ENCODE results near the gene CTSS.
"Not testable (repeated sequence)": the region's sequence is repeated elsewhere in the genome, so short reads cannot be mapped to it uniquely, and the experiment has no call there.

DNA sequence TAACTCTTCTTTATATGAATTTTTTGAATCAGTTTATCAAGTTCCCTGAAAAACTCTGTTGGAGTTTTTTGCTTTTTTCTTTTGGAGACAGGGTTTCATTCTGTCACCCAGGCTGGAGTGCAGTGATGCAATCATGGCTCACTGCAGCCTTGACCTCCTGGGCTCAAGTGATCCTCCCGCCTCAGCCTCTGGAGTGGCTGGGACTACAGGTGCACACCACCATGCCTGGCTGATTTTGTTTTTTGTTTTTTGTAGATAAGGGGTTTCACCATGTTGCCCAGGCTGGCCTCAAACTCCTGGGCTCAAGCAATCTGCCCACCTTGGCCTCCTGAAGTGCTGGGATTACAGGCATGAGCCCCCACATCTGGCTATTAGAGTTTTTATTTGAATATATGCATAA is 2.1 kb upstream of the CTSS start:
- TF ChIP-seq, protein P1, sequence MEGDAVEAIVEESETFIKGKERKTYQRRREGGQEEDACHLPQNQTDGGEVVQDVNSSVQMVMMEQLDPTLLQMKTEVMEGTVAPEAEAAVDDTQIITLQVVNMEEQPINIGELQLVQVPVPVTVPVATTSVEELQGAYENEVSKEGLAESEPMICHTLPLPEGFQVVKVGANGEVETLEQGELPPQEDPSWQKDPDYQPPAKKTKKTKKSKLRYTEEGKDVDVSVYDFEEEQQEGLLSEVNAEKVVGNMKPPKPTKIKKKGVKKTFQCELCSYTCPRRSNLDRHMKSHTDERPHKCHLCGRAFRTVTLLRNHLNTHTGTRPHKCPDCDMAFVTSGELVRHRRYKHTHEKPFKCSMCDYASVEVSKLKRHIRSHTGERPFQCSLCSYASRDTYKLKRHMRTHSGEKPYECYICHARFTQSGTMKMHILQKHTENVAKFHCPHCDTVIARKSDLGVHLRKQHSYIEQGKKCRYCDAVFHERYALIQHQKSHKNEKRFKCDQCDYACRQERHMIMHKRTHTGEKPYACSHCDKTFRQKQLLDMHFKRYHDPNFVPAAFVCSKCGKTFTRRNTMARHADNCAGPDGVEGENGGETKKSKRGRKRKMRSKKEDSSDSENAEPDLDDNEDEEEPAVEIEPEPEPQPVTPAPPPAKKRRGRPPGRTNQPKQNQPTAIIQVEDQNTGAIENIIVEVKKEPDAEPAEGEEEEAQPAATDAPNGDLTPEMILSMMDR (IDR thresholded peaks at IDR 0.05; ENCODE audit: poor library complexity), result not testable (repeated sequence)
- TF ChIP-seq EZH2 (IDR thresholded peaks at IDR 0.05; ENCODE audit: borderline replicate concordance), result not testable (repeated sequence)

Measured in hepatocyte (in vitro differentiated cells).